Heart left ventricle (tissue), 16 donors: ENCODE measurements around the gene RANBP10. TPM values are rescaled to one million over a fixed set of nuclear protein-coding genes. Genes with fewer than 3 reads are reported as not detected.

Source experiments
- ATAC-seq, 4 donors: fragments of 200-7000 bp; cut with Tn5 transposase; one replicate each; pipeline ENCODE4 v1.9.1; 2020 to 2022; ENCODE audit warnings: moderate library complexity in 4 of 4, mild to moderate bottlenecking in 3 of 4, moderate number of reproducible peaks in 1 of 4
- DNase-seq, 5 donors: peaks; one replicate each; pipeline ENCODE4 v3.0.0-alpha.2; 2020
- H3K27ac ChIP-seq, 12 donors: fragments of 200-600 bp; sonication (generic) in 4 of 12; one replicate each; pipeline versions ENCODE4 v1.5.0 to v1.8.0; 2016 to 2022; ENCODE audit warnings: mild to moderate bottlenecking in 2 of 12
- H3K27me3 ChIP-seq, 9 donors: fragments of 200-600 bp; sonication (generic) in 2 of 9; one replicate each; pipeline versions ENCODE4 v1.5.1 to v1.8.0; 2016 to 2022; ENCODE audit warnings: mild to moderate bottlenecking in 3 of 9
- H3K36me3 ChIP-seq, 9 donors: fragments of 200-600 bp; sonication (generic) in 2 of 9; one replicate each; pipeline versions ENCODE4 v1.5.0 to v1.8.0; 2018 to 2022; ENCODE audit warnings: mild to moderate bottlenecking in 2 of 9
- H3K4me1 ChIP-seq, 12 donors: fragments of 200-600 bp; sonication (generic) in 4 of 12; one replicate each; pipeline versions ENCODE4 v1.5.0 to v1.8.0; 2016 to 2022; ENCODE audit warnings: mild to moderate bottlenecking in 3 of 12
- H3K4me3 ChIP-seq, 12 donors: fragments of 200-600 bp; sonication (generic) in 4 of 12; one replicate each; pipeline versions ENCODE4 v1.5.0 to v1.8.0; 2017 to 2022; ENCODE audit warnings: mild to moderate bottlenecking in 9 of 12, moderate library complexity in 4 of 12
- H3K9me3 ChIP-seq, 12 donors: fragments of 200-600 bp; sonication (generic) in 4 of 12; one replicate each; pipeline versions ENCODE4 v1.5.0 to v1.8.0; 2016 to 2022; ENCODE audit warnings: mild to moderate bottlenecking in 1 of 12
- POLR2A ChIP-seq, 2 donors: fragments of 450-650 bp; IDR thresholded peaks; one replicate each; pipeline ENCODE4 v1.6.1; 2017; ENCODE audit warnings: antibody characterized with exemption in 2 of 2, mild to moderate bottlenecking in 2 of 2, moderate library complexity in 2 of 2
- WGBS, 4 donors: extraction: QIAGEN DNeasy Blood & Tissue Kit in 2 of 4; methylation state at CpG; one replicate each; pipeline versions ENCODE4 v1.1.5 to v1.1.7; 2013 to 2018; 5-methylcytosine and 5-hydroxymethylcytosine counted together
- intact Hi-C, 10 donors: fragments of 100-400 bp; cut with DNase I; formaldehyde crosslinking; loops; one replicate each; pipeline versions ENCODE4 v1.11.1 to v1.14.2; 2022
- polyA plus RNA-seq, 2 donors: library from polyadenylated mRNA; stranded (reverse); fragments of 200-250 nt; gene quantifications; one replicate each; pipeline ENCODE4 v1.2.3, GENCODE V29; 2013
- total RNA-seq, 9 donors: library from RNA; depleted of rRNA in 2 of 9; stranded (reverse); fragments of >200 nt in 2 of 9; fragmentation: NEBNext Ultra II Directional in 3 of 9; extraction: Animal tissue kit (Norgen Biotek cat#: 25700) in 3 of 9; gene quantifications; one replicate each; pipeline versions ENCODE4 v1.1.0 to v1.2.4, GENCODE V29; 2016 to 2023
- TF ChIP-seq, protein P1 (sequence below), 12 donors: fragments of 200-600 bp; sonication (generic) in 4 of 12; IDR thresholded peaks; one replicate each; pipeline versions ENCODE4 v1.5.0 to v1.8.0; 2018 to 2022; ENCODE audit warnings: antibody characterized with exemption in 12 of 12, mild to moderate bottlenecking in 5 of 12
- donor health status: ischemic (EF 13 %, LVEDD 7.1; RV severe dilation, severe dysfunction).
- donor health status: healthy with polysubstance abuse.
- donor health status: DM: no; HTN: yes; CAD: no.
- donor health status: DM: no; HTN: no; CAD: no.
- donor health status: ischemic (EF 25% LVEDD 6.9; RV normal size, moderate dysfunction).
- donor health status: ischemic (EF 25% LVEDD 5.7; RV mildly dilated, moderate dysfunction).
- donor health status: healthy.
- donor health status: DM: yes; HTN: yes; CAD: no.
- donor health status: ischemic (EF 35%, LVEDD 5.7; RV mildly dilated, moderate dysfunction).
- donor health status: nonischemic (EF 11% LVEDD 7.7; RV severe dilation, severe dysfunction).
- donor health status: DM: yes; HTN: yes; CAD: no.
- donor health status: PGD.
- donor health status: ischemic (EF 29% LVEDD 5.4; RV normal size, mild dysfunction).
- donor health status: nonischemic (EF 23%, LVEDD 6.1; RV moderate dilation, normal function).

Gene RANBP10
- total and polyA plus RNA-seq, 11 donors: 5.6 to 19.7 (median 11.8) TPM

DNA sequence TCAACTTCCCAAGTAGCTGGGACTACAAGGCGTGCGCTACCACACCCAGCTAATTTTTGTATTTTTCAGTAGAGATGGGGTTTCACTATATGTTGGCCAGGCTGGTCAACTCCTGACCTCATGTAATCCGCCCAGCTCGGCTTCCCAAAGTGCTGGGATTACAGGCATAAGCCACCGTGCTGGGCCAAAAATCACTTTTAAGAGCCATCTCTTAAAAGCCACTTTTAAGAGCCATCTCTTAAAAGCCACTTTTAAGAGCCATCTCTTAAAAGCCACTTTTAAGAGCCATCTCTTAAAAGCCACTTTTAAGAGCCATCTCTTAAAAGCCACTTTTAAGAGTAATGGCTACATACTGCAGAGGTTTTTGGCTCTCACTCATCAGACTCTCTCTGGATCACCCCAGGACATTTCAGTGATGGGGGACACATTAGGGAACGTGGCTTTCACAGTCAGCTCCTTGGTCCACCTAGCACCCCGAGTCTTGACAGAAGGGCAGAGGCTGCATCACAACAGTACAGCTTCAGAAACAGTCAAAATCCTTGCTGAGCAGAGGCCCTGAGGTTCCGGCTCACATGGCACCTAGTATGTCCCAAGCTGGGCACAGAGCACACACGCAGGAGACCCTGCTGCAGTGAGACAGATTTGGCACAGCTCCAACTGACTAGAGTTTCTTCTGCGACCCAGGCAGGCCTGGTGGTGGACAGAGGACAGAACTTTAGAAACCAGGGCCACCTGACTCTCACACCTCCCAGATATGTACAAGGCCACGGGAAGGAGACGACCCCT, 23.6 kb downstream of the RANBP10 start:
- H3K36me3 ChIP-seq: peaks cover 0 to 3% (median 0%) of the 10 kb centered on the region in 9 donors
- WGBS, 4 donors: 80 to 87% (median 82%) methylated on average over 12 of the region's 12 CpGs
- no peak overlapping the region for H3K4me3 ChIP-seq
- H3K27me3 ChIP-seq: no peaks in the 10 kb centered on the region
- no peak overlapping the region for H3K27ac ChIP-seq
- H3K4me1 ChIP-seq: peaks cover 0 to 30% (median 12%) of the 10 kb centered on the region in 12 donors
- ATAC-seq (no peak), DNase-seq (no peak)
- intact Hi-C loops: no loop called here
- no peak for TF ChIP-seq POLR2A (IDR thresholded peaks at IDR 0.05)
- TF ChIP-seq, protein P1, sequence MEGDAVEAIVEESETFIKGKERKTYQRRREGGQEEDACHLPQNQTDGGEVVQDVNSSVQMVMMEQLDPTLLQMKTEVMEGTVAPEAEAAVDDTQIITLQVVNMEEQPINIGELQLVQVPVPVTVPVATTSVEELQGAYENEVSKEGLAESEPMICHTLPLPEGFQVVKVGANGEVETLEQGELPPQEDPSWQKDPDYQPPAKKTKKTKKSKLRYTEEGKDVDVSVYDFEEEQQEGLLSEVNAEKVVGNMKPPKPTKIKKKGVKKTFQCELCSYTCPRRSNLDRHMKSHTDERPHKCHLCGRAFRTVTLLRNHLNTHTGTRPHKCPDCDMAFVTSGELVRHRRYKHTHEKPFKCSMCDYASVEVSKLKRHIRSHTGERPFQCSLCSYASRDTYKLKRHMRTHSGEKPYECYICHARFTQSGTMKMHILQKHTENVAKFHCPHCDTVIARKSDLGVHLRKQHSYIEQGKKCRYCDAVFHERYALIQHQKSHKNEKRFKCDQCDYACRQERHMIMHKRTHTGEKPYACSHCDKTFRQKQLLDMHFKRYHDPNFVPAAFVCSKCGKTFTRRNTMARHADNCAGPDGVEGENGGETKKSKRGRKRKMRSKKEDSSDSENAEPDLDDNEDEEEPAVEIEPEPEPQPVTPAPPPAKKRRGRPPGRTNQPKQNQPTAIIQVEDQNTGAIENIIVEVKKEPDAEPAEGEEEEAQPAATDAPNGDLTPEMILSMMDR (IDR thresholded peaks at IDR 0.05): no peak
- no peaks in the 10 kb centered on the region for H3K9me3 ChIP-seq

GRCh38 chr16:67781565-67781921, 24.8 kb downstream of the RANBP10 start:
- no peak for TF ChIP-seq POLR2A (IDR thresholded peaks at IDR 0.05)
- TF ChIP-seq, protein P1 (IDR thresholded peaks at IDR 0.05): no peak
- no peak overlapping the region for H3K4me3 ChIP-seq
- peaks cover 0 to 3% (median 0%) of the 10 kb centered on the region in 9 donors for H3K36me3 ChIP-seq
- H3K4me1 ChIP-seq: peaks cover 0 to 30% (median 12%) of the 10 kb centered on the region in 12 donors
- DNase-seq (no peak), ATAC-seq (peak; percentile 57 to 77 (median 66))
- H3K27me3 ChIP-seq: no peaks in the 10 kb centered on the region
- 42 to 62% (median 49%) methylated on average over 5 of the region's 5 CpGs for WGBS, 4 donors
- intact Hi-C loops: no loop called here
- H3K27ac ChIP-seq: peak overlapping the region in 1 of 12 donors; percentile 20
- H3K9me3 ChIP-seq: no peaks in the 10 kb centered on the region

GRCh38 chr16:67780847-67781564, 25.4 kb downstream of the RANBP10 start:
- DNase-seq (no peak), ATAC-seq (peak in 2 of 4 donors; percentile 11 to 18)
- peaks cover 0 to 2% (median 0%) of the 10 kb centered on the region in 9 donors for H3K36me3 ChIP-seq
- H3K27me3 ChIP-seq: no peaks in the 10 kb centered on the region
- H3K27ac ChIP-seq: peak overlapping the region in 1 of 12 donors; percentile 20
- H3K9me3 ChIP-seq: no peaks in the 10 kb centered on the region
- H3K4me1 ChIP-seq: peaks cover 0 to 30% (median 12%) of the 10 kb centered on the region in 12 donors
- WGBS, 4 donors: 82 to 95% (median 88%) methylated on average over 7 of the region's 7 CpGs
- TF ChIP-seq, protein P1 (IDR thresholded peaks at IDR 0.05): no peak
- no peak for TF ChIP-seq POLR2A (IDR thresholded peaks at IDR 0.05)
- intact Hi-C loops: no loop called here
- H3K4me3 ChIP-seq: no peak overlapping the region
